Activated effector memory CD4-positive, alpha-beta T cell treated with anti-CD3 and anti-CD28 coated beads, Interleukin-2, amount 50 U/mL, for 16 hours (primary cell): ENCODE data around the gene DTYMK.
"Not testable (repeated sequence)": the region's sequence is repeated elsewhere in the genome, so short reads cannot be mapped to it uniquely, and the experiment has no call there.

ENCODE experiments used
- DNase-seq: peaks from one replicate; pipeline ENCODE4 v3.0.0-alpha.2; 2020

DTYMK gene

GRCh38 chr2:241671457-241672240 lies 15.0 kb downstream of the DTYMK start:
- DNase-seq, result no peak

- no peak for DNase-seq
These were observed 16.1 kb downstream of the DTYMK start for GRCh38 chr2:241670333-241671110.

GRCh38 chr2:241668839-241669238 lies 17.8 kb downstream of the DTYMK start:
- no peak for DNase-seq

GRCh38 chr2:241668354-241668753 lies 18.3 kb downstream of the DTYMK start:
- no peak for DNase-seq

- DNase-seq, result no peak
These were observed 19.8 kb downstream of the DTYMK start for GRCh38 chr2:241666627-241667400.

GRCh38 chr2:241665731-241666440 lies 20.7 kb downstream of the DTYMK start:
- DNase-seq, result no peak

- not testable (repeated sequence) for DNase-seq
These were observed 23.9 kb downstream of the DTYMK start for GRCh38 chr2:241662731-241663130.

- DNase-seq, result no peak
These were observed 25.9 kb downstream of the DTYMK start for GRCh38 chr2:241660593-241661213.

GRCh38 chr2:241659150-241659739 lies 27.4 kb downstream of the DTYMK start:
- DNase-seq, result peak; percentile 71

- DNase-seq, result no peak
These were observed 28.3 kb downstream of the DTYMK start for GRCh38 chr2:241658296-241658695.

- DNase-seq, result no peak
These were observed 28.8 kb downstream of the DTYMK start for GRCh38 chr2:241657786-241658254.

- DNase-seq, result no peak
These were observed 30.3 kb downstream of the DTYMK start for GRCh38 chr2:241656190-241656741.

- DNase-seq, result no peak
These were observed 31.0 kb downstream of the DTYMK start for GRCh38 chr2:241655516-241656189.

- DNase-seq, result no peak
These were observed 32.1 kb downstream of the DTYMK start for GRCh38 chr2:241654551-241654950.

- no peak for DNase-seq
These were observed 33.3 kb downstream of the DTYMK start for GRCh38 chr2:241653210-241653750.

GRCh38 chr2:241652722-241653121 lies 33.9 kb downstream of the DTYMK start:
- no peak for DNase-seq

GRCh38 chr2:241652142-241652541 lies 34.5 kb downstream of the DTYMK start:
- DNase-seq, result no peak

GRCh38 chr2:241649927-241650326 lies 36.7 kb downstream of the DTYMK start:
- no peak for DNase-seq

- DNase-seq, result no peak
These were observed 37.2 kb downstream of the DTYMK start for GRCh38 chr2:241649404-241649803.

GRCh38 chr2:241648453-241648852 lies 38.2 kb downstream of the DTYMK start:
- DNase-seq, result no peak
